GM18867 (cell line): Measurements from ENCODE around the gene SUPT20HL2.
"Not testable (repeated sequence)": the region's sequence is repeated elsewhere in the genome, so short reads cannot be mapped to it uniquely, and the experiment has no call there.

Experiments
- ATAC-seq: cut with Tn5 transposase; IDR thresholded peaks from one replicate; pipeline ENCODE4 v1.9.1; 2021; ENCODE audit warnings: mild to moderate bottlenecking, moderate library complexity; ENCODE audit not compliant: unreplicated experiment

SUPT20HL2 gene

GRCh38 chrX:24309580-24310374, 4.1 kb downstream of the SUPT20HL2 start:
- ATAC-seq = not testable (repeated sequence)

DNA sequence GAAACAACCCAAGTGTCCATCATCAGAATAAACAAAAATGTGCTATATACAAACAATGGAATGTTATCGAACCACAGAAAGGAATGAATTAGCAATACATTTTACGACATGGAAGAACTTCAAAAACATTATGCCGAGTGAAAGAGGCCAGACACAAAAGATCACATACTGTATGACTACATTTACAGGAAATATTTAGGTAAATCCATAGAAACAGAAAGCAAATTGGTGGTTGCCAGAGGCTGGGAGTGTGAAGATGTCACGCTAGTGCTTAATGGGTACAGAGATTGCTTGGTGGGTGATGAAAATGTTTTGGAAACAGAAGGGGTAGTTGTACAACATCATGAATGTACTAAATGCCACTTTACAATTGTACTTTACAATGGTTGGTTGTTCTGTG, 5.1 kb downstream of the SUPT20HL2 start:
- ATAC-seq = not testable (repeated sequence)

DNA sequence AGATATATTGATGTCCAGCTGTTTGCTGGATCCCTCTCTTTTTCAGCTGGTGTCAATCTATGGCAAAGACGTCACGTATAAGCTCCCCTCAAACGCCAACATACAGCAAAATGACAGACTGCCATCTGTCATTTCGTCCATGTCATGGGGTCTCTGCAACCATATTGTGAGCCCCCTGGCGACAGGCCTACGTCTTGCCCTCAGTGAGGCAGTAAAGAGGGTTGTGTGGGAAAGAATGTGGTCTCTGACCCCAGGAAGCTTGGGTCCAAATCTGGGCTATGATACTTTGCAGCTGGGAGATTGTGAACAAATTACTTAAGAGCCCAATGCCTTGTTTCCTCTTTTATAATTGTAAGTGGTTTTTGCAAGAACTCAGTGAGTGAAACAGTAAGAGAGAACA, 7.4 kb downstream of the SUPT20HL2 start:
- ATAC-seq = no peak

- no peak for ATAC-seq
Measured at GRCh38 chrX:24305905-24306304, 8.0 kb downstream of the SUPT20HL2 start.

GRCh38 chrX:24301806-24302205, 12.1 kb downstream of the SUPT20HL2 start:
- no peak for ATAC-seq

- no peak for ATAC-seq
Measured at GRCh38 chrX:24301060-24301459, 12.8 kb downstream of the SUPT20HL2 start.

DNA sequence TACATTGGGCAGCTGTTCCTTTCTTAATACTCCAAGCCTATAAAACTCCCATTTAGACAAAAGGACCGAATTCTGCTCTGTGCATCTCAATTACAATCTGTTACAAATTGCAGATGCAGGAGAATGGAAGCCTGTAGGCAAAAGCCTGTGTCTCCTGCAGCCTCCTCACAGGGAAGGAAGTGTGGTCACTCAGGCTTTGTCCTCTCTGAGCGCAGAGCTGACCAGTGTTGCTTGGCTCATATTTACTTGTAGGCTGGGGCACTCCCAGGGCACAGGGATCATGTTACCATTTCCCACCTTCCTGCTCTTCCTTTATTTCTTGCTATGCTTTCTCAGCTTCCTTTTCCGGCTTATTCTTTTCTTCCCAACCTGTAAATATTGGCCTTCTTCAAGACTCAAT, 15.7 kb downstream of the SUPT20HL2 start:
- ATAC-seq = no peak

DNA sequence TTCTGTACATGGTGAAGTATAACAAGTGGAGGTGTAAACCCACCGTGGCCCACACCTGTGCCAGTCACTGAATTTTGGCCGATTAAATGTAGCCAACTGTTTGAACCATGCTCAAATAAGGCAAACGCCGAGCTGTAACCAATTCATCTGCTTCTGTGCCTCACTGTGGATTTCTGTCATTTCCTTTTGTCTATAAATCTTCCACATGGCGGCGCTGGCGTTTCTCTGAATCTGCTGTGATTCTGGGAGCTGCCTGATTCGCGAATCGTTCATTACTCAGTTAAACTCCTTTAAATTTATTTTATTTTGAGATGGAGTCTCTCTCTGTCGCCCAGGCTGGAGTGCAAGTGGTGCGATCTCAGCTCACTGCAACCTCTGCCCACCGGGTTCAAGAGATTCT, 19.2 kb downstream of the SUPT20HL2 start:
- ATAC-seq = no peak

DNA sequence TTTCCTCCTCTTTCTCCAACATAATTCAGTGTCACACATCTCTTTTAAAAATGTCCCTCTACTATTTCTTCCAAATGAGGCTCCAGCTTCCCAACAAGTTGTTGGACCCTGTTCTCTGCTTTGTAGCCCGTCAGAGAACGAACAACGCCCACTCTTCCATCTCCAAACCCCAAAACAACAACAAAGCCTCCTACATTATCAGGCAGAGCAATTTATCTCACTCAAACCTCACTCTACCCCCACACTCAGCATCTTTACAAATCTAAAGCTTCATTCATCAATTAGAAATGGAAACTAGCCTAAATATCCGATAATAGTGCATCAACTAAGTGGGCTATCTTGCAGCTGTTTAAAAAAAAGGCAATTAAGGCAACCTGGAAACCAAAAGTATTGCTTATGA, 20.5 kb downstream of the SUPT20HL2 start:
- no peak for ATAC-seq

GRCh38 chrX:24292353-24292752, 21.5 kb downstream of the SUPT20HL2 start:
- ATAC-seq = no peak

GRCh38 chrX:24285082-24285481, 28.8 kb downstream of the SUPT20HL2 start:
- ATAC-seq = no peak

- ATAC-seq = no peak
Measured at GRCh38 chrX:24283127-24283794, 30.6 kb downstream of the SUPT20HL2 start.

- ATAC-seq = no peak
Measured at GRCh38 chrX:24282381-24283126, 31.3 kb downstream of the SUPT20HL2 start.

DNA sequence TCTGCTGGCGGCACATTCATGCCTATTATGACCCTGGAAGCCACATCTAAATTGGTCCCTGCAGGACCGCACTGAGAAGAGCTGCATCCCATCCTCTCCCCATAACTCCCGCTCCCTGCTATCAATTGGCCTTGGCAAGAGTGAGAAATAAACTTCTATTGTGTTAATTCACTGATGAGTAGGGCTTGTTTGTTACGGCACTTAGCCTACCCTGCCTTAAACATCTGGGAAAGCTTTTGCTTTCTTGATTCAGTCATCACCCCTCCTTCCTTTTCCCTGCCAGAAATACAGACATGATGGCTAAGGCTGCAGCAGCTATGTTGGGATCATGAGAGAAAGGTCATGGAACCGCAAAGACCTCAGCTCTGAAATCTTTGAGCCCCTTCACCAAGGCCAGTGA, 36.5 kb downstream of the SUPT20HL2 start:
- no peak for ATAC-seq

DNA sequence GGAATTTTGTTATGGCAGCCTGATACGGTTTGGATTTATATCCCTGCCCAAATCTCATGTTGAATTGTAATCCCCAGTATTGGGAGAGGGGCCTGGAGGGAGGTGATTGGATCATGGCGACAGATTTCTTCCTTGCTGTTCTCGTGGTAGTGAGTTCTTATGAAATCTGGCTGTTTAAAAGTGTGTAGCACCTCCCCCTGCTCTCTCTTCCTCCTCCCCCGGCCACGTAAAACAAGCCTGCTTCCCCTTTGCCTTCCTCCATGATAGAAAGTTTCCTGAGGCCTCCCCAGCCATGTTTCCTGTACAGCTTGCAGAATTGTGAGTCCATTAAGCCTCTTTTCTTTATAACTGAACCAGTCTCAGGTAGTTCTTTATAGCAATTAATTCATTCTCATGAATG, 37.9 kb downstream of the SUPT20HL2 start:
- no peak for ATAC-seq

DNA sequence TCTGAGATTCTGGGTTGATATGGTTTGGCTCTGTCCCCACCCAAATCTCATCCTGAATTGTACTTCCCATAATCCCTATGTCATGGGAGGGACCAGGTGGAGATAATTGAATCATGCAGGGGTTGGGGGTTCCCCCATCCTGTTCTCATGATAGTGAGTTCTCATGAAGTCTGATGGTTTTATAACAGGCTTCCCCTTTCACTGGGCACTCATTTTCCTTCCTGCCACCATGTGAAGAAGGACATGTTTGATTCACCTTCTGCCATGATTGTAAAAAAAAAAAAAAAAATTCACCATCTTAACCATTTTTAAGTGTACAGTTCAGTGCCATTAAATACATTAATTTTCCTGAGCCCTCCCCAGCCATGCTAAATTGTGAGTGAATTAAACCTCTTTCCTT, 42.6 kb downstream of the SUPT20HL2 start:
- ATAC-seq = no peak

DNA sequence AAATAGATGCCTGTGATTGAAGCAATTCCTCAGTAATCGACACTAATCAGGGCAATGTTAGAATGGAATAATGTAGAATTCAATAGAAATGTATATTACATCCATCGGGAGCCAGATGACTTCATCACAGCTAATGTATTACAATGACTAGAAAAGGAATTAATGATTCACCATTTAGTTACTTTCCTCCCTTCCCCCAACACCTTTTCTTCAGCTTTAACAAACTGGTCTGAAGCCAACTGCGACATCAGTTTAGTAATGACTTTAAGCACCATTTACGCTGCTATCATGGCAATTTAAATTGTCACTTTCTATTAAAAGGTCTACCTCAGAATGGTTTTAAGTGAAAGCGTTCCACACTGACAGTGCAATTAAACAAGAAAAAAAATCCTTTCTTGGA, 45.1 kb downstream of the SUPT20HL2 start:
- ATAC-seq = no peak

DNA sequence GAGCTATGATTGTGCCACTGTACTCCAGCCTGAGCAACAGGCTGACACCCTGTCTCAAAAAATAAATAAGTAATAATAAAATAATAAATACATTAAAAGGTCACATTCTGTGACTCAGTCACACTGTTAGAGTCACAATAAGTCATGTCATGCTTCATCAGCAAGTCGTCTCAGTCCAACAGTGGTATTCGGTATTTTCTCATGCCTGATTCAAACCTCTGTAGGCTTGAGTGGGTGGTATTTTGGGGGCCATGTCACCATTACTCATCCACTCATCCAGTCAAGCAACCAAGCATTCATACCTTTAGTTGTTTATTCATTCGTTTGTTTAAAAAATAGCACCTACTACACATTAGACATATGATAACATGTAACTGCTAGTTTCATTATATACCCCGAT, 46.9 kb downstream of the SUPT20HL2 start:
- no peak for ATAC-seq

- ATAC-seq = no peak
Measured at GRCh38 chrX:24264383-24264782, 49.5 kb downstream of the SUPT20HL2 start.

DNA sequence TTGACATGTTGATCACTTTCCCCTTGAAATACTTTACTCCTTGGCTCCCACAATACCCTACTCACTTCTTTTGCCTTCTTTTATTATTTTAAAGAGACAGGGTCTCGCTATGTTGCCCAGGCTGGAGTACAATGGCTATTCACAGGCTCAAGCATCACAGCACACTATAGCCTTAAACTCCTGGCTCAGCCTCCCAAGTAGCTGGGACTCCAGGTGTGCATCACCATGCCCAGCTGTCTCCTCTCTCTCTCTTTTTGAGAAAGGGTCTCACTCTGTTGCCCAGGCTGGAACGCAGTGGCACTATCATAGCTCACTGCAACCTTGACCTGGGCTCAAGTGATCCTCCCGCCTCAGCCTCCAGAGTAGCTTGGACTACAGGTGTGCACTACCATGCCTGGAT, 51.6 kb downstream of the SUPT20HL2 start:
- ATAC-seq = no peak
